ENCODE results near the gene PLAC9. TPM values are rescaled to one million over a fixed set of nuclear protein-coding genes. Genes with fewer than 3 reads are reported as not detected.

Gene PLAC9
- total RNA-seq, 1 donor: 19.2 TPM

- Histone ChIP-seq H4K20me1 (ENCODE audit: insufficient read depth, low read length) (peaks cover 80% of the 10 kb centered on the region), H3K36me3 (ENCODE audit: insufficient read depth, low read length) (peaks cover 4% of the 10 kb centered on the region), H3K4me1 (ENCODE audit: insufficient read depth, low read length) (peaks cover 17% of the 10 kb centered on the region), H3K79me2 (ENCODE audit: insufficient read depth, low read length) (peaks cover 98% of the 10 kb centered on the region), H3K9me3 (ENCODE audit: low read depth, low read length) (no peaks in the 10 kb centered on the region), H3K4me3 (ENCODE audit: insufficient read depth, low read length) (no peak overlapping the region), H3K4me2 (ENCODE audit: insufficient read depth, low read length) (no peak overlapping the region), H3K27me3 (ENCODE audit: insufficient read depth, low read length) (no peaks in the 10 kb centered on the region), H2AFZ (ENCODE audit: low read length) (no peak overlapping the region), H3K27ac (ENCODE audit: low read depth, low read length) (peak overlapping the region; percentile 4)
- no peak for TF ChIP-seq CTCF (IDR thresholded peaks at IDR 0.05; ENCODE audit: extremely low read depth, low read depth, low read length)
- no peak for DNase-seq (ENCODE audit: insufficient read length, low spot score, missing footprints)
These were observed 53.2 kb downstream of the PLAC9 start for GRCh38 chr10:80185578-80186299.

GRCh38 chr10:80186364-80187012 lies 54.0 kb downstream of the PLAC9 start:
- Histone ChIP-seq H3K4me2 (ENCODE audit: insufficient read depth, low read length) (no peak overlapping the region), H3K27me3 (ENCODE audit: insufficient read depth, low read length) (no peaks in the 10 kb centered on the region), H3K27ac (ENCODE audit: low read depth, low read length) (peak overlapping the region; percentile 55), H2AFZ (ENCODE audit: low read length) (no peak overlapping the region), H3K36me3 (ENCODE audit: insufficient read depth, low read length) (no peaks in the 10 kb centered on the region), H4K20me1 (ENCODE audit: insufficient read depth, low read length) (peaks cover 76% of the 10 kb centered on the region), H3K79me2 (ENCODE audit: insufficient read depth, low read length) (peaks cover 98% of the 10 kb centered on the region), H3K9me3 (ENCODE audit: low read depth, low read length) (no peaks in the 10 kb centered on the region), H3K4me1 (ENCODE audit: insufficient read depth, low read length) (peaks cover 17% of the 10 kb centered on the region), H3K4me3 (ENCODE audit: insufficient read depth, low read length) (no peak overlapping the region)
- no peak for TF ChIP-seq CTCF (IDR thresholded peaks at IDR 0.05; ENCODE audit: extremely low read depth, low read depth, low read length)
- DNase-seq (ENCODE audit: insufficient read length, low spot score, missing footprints): no peak

GRCh38 chr10:80187060-80187459 lies 54.5 kb downstream of the PLAC9 start:
- no peak for DNase-seq (ENCODE audit: insufficient read length, low spot score, missing footprints)
- Histone ChIP-seq H3K9me3 (ENCODE audit: low read depth, low read length) (no peaks in the 10 kb centered on the region), H3K36me3 (ENCODE audit: insufficient read depth, low read length) (no peaks in the 10 kb centered on the region), H3K4me2 (ENCODE audit: insufficient read depth, low read length) (no peak overlapping the region), H4K20me1 (ENCODE audit: insufficient read depth, low read length) (peaks cover 75% of the 10 kb centered on the region), H3K27me3 (ENCODE audit: insufficient read depth, low read length) (no peaks in the 10 kb centered on the region), H3K4me1 (ENCODE audit: insufficient read depth, low read length) (peaks cover 17% of the 10 kb centered on the region), H3K27ac (ENCODE audit: low read depth, low read length) (peak overlapping the region; percentile 55), H2AFZ (ENCODE audit: low read length) (no peak overlapping the region), H3K4me3 (ENCODE audit: insufficient read depth, low read length) (no peak overlapping the region), H3K79me2 (ENCODE audit: insufficient read depth, low read length) (peaks cover 98% of the 10 kb centered on the region)
- no peak for TF ChIP-seq CTCF (IDR thresholded peaks at IDR 0.05; ENCODE audit: extremely low read depth, low read depth, low read length)
